Neural cell (in vitro differentiated cells): ENCODE measurements around the gene CPEB2. TPM values are rescaled to one million over a fixed set of nuclear protein-coding genes. Genes with fewer than 3 reads are reported as not detected.

ENCODE experiments used
- H2AFZ ChIP-seq: fragments of 200-600, 300-800 bp; sonication (generic), shearing (Covaris generic); 2 replicates; pipeline ENCODE4 v1.6.0; 2014; ENCODE audit warnings: low read depth, mild to moderate bottlenecking, antibody characterized with exemption, low read length, moderate library complexity
- H3F3A ChIP-seq: fragments of 200-600 bp; shearing (Covaris generic); 2 replicates; pipeline ENCODE4 v1.6.1; 2016; ENCODE audit warnings: mild to moderate bottlenecking, moderate library complexity, mixed read lengths, antibody characterized with exemption, low read length; ENCODE audit not compliant: insufficient read depth, poor library complexity, severe bottlenecking
- H3K27ac ChIP-seq: fragments of 200-600, 300-800 bp; sonication (generic), shearing (Covaris generic); 2 replicates; pipeline ENCODE4 v1.5.1; 2014; ENCODE audit warnings: mild to moderate bottlenecking, low read length, moderate library complexity
- H3K27me3 ChIP-seq: fragments of 300-800, 200-600 bp; sonication (generic), shearing (Covaris generic); 2 replicates; pipeline ENCODE4 v1.6.0; 2014; ENCODE audit warnings: mild to moderate bottlenecking, low read depth, low read length, moderate library complexity; ENCODE audit not compliant: insufficient read depth
- H3K36me3 ChIP-seq: fragments of 300-800, 200-600 bp; sonication (generic), shearing (Covaris generic); 2 replicates; pipeline ENCODE4 v1.5.1; 2014; ENCODE audit warnings: mild to moderate bottlenecking, antibody characterized with exemption, low read length, moderate library complexity; ENCODE audit not compliant: insufficient read depth
- H3K4me2 ChIP-seq: fragments of 300-800, 200-600 bp; sonication (generic), shearing (Covaris generic); 2 replicates; pipeline ENCODE4 v1.6.0; 2014; ENCODE audit warnings: mild to moderate bottlenecking, low read length
- H3K4me3 ChIP-seq: fragments of 300-800, 200-600 bp; sonication (generic), shearing (Covaris generic); 2 replicates; pipeline ENCODE4 v1.5.1; 2014; ENCODE audit warnings: mild to moderate bottlenecking, low read length, moderate library complexity
- H3K79me2 ChIP-seq: fragments of 200-600 bp; shearing (Covaris generic); replicated peaks from 2 replicates; pipeline ENCODE4 v1.6.0; 2014; ENCODE audit warnings: mild to moderate bottlenecking, low read length, moderate library complexity; ENCODE audit not compliant: insufficient read depth
- H3K9ac ChIP-seq: fragments of 300-800, 200-600 bp; sonication (generic), shearing (Covaris generic); 2 replicates; pipeline ENCODE4 v1.6.1; 2016; ENCODE audit warnings: mild to moderate bottlenecking, low read length, mixed read lengths
- H3K9me2 ChIP-seq: fragments of 200-600 bp; shearing (Covaris generic); 2 replicates; pipeline ENCODE4 v1.6.1; 2016; ENCODE audit warnings: mild to moderate bottlenecking, low read length, mixed read lengths; ENCODE audit not compliant: insufficient read depth
- H3K9me3 ChIP-seq: fragments of 200-600, 300-800 bp; sonication (generic), shearing (Covaris generic); 2 replicates; pipeline ENCODE4 v1.6.1; 2016; ENCODE audit warnings: mild to moderate bottlenecking, mixed run types, low read length, moderate library complexity, mixed read lengths
- H4K20me1 ChIP-seq: fragments of 200-600 bp; shearing (Covaris generic); 2 replicates; pipeline ENCODE4 v1.6.1; 2016; ENCODE audit warnings: mild to moderate bottlenecking, mixed run types; ENCODE audit not compliant: insufficient read depth
- EP300 ChIP-seq: fragments of 450-650 bp; conservative IDR thresholded peaks from 2 replicates; pipeline ENCODE4 v1.6.1; 2014; ENCODE audit warnings: antibody characterized with exemption, mild to moderate bottlenecking, moderate library complexity; ENCODE audit not compliant: poor library complexity, severe bottlenecking
- EZH2 ChIP-seq: fragments of 200-600, 300-800 bp; shearing (Covaris generic), sonication (generic); IDR thresholded peaks from 2 replicates; pipeline ENCODE4 v1.6.1; 2014; ENCODE audit warnings: antibody characterized with exemption, low read length, borderline replicate concordance, mild to moderate bottlenecking; ENCODE audit not compliant: insufficient read depth, poor library complexity, severe bottlenecking
- POLR2AphosphoS5 ChIP-seq: IDR thresholded peaks from 2 replicates; pipeline ENCODE4 v1.6.1; 2012
- RAD21 ChIP-seq: fragments of 450-650 bp; conservative IDR thresholded peaks from 2 replicates; pipeline ENCODE4 v1.6.1; 2014; ENCODE audit warnings: antibody characterized with exemption, mild to moderate bottlenecking, moderate library complexity
- REST ChIP-seq: IDR thresholded peaks from 2 replicates; pipeline ENCODE4 v1.6.1; 2012; ENCODE audit warnings: borderline replicate concordance
- SMC3 ChIP-seq: fragments of 450-650 bp; conservative IDR thresholded peaks from 2 replicates; pipeline ENCODE4 v1.6.1; 2014; ENCODE audit warnings: antibody characterized with exemption, mild to moderate bottlenecking, moderate library complexity; ENCODE audit not compliant: poor library complexity
- TAF1 ChIP-seq: IDR thresholded peaks from 2 replicates; pipeline ENCODE4 v1.6.1; 2012; ENCODE audit warnings: low read depth
- polyA plus RNA-seq: library from polyadenylated mRNA; depleted of rRNA; stranded (reverse); fragments of >200 nt; gene quantifications from 2 replicates; pipeline ENCODE4 v1.2.3, GENCODE V29; 2014
- TF ChIP-seq, protein P1 (sequence below): fragments of 450-650 bp; IDR thresholded peaks from 2 replicates; pipeline ENCODE4 v1.5.1; 2014; ENCODE audit warnings: antibody characterized with exemption, mild to moderate bottlenecking, moderate library complexity; ENCODE audit not compliant: poor library complexity, severe bottlenecking

The CPEB2 gene
- polyA plus RNA-seq, 1 donor from 2014 or later = 12.4 TPM

GRCh38 chr4:15106399-15106798, 104.1 kb downstream of the CPEB2 start:
- H4K20me1 ChIP-seq = no peaks in the 10 kb centered on the region
- no peaks in the 10 kb centered on the region for H3K79me2 ChIP-seq
- H3K27me3 ChIP-seq = no peaks in the 10 kb centered on the region
- H3K36me3 ChIP-seq = no peaks in the 10 kb centered on the region
- H3K9me2 ChIP-seq = no peaks in the 10 kb centered on the region
- no peak overlapping the region for H3K4me2 ChIP-seq
- H3K4me3 ChIP-seq = no peak overlapping the region
- H2AFZ ChIP-seq = no peak overlapping the region
- H3F3A ChIP-seq = no peaks in the 10 kb centered on the region
- TF ChIP-seq TAF1 (no peak), REST (no peak), RAD21 (no peak), EP300 (no peak), EZH2 (no peak)
- H3K9me3 ChIP-seq = no peaks in the 10 kb centered on the region
- no peak overlapping the region for H3K9ac ChIP-seq
- H3K27ac ChIP-seq = no peak overlapping the region

GRCh38 chr4:15109600-15109999, 107.3 kb downstream of the CPEB2 start:
- Histone ChIP-seq H3K79me2 (no peaks in the 10 kb centered on the region), H3K27ac (no peak overlapping the region), H3K9ac (no peak overlapping the region), H3K27me3 (no peaks in the 10 kb centered on the region), H3K4me2 (no peak overlapping the region), H3K9me2 (no peaks in the 10 kb centered on the region), H2AFZ (no peak overlapping the region), H3F3A (no peaks in the 10 kb centered on the region), H3K36me3 (no peaks in the 10 kb centered on the region), H3K4me3 (no peak overlapping the region), H3K9me3 (no peaks in the 10 kb centered on the region), H4K20me1 (no peaks in the 10 kb centered on the region)
- TF ChIP-seq RAD21 (no peak), EZH2 (no peak), POLR2AphosphoS5 (no peak), REST (no peak), SMC3 (no peak), TAF1 (no peak)
- TF ChIP-seq, protein P1, sequence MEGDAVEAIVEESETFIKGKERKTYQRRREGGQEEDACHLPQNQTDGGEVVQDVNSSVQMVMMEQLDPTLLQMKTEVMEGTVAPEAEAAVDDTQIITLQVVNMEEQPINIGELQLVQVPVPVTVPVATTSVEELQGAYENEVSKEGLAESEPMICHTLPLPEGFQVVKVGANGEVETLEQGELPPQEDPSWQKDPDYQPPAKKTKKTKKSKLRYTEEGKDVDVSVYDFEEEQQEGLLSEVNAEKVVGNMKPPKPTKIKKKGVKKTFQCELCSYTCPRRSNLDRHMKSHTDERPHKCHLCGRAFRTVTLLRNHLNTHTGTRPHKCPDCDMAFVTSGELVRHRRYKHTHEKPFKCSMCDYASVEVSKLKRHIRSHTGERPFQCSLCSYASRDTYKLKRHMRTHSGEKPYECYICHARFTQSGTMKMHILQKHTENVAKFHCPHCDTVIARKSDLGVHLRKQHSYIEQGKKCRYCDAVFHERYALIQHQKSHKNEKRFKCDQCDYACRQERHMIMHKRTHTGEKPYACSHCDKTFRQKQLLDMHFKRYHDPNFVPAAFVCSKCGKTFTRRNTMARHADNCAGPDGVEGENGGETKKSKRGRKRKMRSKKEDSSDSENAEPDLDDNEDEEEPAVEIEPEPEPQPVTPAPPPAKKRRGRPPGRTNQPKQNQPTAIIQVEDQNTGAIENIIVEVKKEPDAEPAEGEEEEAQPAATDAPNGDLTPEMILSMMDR = no peak
